OCI-LY1 (cell line): Measurements from ENCODE around the gene ARHGEF25.

Experiments used
- CTCF ChIP-seq: fragments of 200-600 bp; sonication (generic), shearing (Covaris generic); IDR thresholded peaks from 2 replicates; pipeline ENCODE4 v1.5.1; 2017; ENCODE audit warnings: mild to moderate bottlenecking, antibody characterized with exemption, low read length, moderate library complexity, mixed read lengths
- EZH2 ChIP-seq: fragments of 200-600 bp; sonication (generic), shearing (Covaris generic); IDR thresholded peaks from 2 replicates; pipeline ENCODE4 v1.8.0; 2017; ENCODE audit warnings: borderline replicate concordance, mixed run types, mild to moderate bottlenecking, antibody characterized with exemption, low read length, moderate library complexity, mixed read lengths

GRCh38 chr12:57606821-57607220 lies 4.4 kb upstream of the ARHGEF25 start:
- TF ChIP-seq CTCF (no peak), EZH2 (no peak)
